Dermis blood vessel endothelial cell (primary cell): ENCODE results near the gene WNT9A. TPM values are rescaled to one million over a fixed set of nuclear protein-coding genes. Genes with fewer than 3 reads are reported as not detected.
"Not testable (repeated sequence)": the region's sequence is repeated elsewhere in the genome, so short reads cannot be mapped to it uniquely, and the experiment has no call there.

Experiments used
- DNase-seq: peaks from one replicate; pipeline ENCODE4 v3.0.0; 2010
- total RNA-seq: library from RNA; depleted of rRNA; stranded (reverse); fragments of >200 nt; gene quantifications from 2 replicates; pipeline ENCODE4 v1.2.3, GENCODE V29; 2014

WNT9A gene, protein sequence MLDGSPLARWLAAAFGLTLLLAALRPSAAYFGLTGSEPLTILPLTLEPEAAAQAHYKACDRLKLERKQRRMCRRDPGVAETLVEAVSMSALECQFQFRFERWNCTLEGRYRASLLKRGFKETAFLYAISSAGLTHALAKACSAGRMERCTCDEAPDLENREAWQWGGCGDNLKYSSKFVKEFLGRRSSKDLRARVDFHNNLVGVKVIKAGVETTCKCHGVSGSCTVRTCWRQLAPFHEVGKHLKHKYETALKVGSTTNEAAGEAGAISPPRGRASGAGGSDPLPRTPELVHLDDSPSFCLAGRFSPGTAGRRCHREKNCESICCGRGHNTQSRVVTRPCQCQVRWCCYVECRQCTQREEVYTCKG
- total RNA-seq, result 1.8 and 2.9 TPM in 2 replicates

DNA sequence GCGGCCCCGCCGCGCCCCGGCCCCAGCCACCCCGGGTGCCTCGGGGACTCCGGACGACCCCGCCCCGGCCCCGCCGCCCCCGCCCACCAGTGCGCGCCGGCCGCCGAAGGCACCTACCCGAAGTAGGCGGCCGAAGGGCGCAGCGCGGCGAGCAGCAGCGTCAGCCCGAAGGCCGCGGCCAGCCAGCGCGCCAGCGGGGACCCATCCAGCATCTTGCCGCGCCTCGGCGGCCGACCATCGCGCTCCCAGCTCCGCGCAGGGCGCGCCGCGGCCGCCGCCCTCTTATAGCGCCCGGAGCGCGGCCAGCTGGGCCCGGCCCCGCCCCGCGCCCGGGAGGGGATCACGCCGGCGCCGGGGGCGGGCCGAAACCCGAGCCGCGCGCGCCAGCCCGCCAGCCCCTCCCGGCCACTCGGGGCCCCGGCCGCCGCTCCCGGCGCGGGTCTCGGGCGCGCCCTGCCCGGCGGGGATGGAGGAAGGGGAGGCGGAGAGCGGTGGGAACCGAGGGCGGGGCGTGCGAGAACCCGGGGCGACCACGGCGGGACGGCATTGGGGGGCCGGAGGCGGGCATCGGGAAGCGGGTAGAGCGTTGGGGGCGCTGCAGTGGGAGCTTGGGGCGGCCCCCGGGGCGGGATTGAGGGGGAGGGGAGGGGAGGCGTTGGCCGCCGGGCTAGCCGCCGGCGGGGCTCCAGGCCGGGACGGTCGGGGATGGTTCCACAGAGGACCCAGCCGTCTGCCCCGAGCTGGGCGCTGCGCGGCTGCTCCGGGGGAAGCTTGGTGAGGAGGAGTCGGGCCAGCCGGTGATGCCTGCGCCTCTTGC, at the start of gene WNT9A:
TSS of gene WNT9A (minus strand) at position 257 of the 817 bp plus-strand sequence. CDS start at position 212, 45 bp downstream.
- peak; percentile 68 for DNase-seq

DNA sequence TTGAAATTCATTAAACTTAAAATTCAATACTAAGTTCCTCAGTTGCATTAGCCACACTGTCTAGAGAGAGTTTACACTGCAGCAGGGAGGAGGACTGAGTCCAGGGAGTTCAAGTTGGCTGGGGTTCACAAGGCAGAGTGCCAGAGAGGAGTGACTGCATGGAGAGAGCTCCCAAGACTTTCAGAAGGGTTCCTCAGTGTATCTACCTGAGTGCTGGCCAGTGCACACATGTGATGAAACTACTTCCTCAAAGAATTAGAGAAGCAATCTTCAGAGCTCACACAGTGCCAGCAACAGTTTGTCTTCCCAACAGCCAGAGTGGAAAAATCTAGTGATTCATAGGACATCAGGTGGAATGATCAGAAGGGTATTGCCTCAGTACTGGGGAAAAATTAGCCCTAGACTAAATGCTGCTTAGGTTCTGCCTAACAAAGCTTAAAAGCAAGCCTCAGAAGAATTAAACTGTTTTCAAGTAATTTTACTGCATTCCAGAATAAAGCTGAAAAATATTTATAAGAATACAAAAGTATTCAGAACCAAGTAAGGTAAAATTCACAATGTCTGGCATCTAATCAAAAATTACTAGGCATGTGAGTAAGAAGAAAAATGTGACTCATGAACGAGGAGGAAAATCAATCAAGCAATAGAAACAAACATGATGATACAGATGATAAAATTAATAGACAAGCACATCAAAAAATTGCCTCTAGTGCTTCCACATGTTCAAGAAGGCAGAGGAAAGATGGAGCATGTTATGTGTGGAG, 48.6 kb upstream of the WNT9A start:
- DNase-seq, result no peak

DNA sequence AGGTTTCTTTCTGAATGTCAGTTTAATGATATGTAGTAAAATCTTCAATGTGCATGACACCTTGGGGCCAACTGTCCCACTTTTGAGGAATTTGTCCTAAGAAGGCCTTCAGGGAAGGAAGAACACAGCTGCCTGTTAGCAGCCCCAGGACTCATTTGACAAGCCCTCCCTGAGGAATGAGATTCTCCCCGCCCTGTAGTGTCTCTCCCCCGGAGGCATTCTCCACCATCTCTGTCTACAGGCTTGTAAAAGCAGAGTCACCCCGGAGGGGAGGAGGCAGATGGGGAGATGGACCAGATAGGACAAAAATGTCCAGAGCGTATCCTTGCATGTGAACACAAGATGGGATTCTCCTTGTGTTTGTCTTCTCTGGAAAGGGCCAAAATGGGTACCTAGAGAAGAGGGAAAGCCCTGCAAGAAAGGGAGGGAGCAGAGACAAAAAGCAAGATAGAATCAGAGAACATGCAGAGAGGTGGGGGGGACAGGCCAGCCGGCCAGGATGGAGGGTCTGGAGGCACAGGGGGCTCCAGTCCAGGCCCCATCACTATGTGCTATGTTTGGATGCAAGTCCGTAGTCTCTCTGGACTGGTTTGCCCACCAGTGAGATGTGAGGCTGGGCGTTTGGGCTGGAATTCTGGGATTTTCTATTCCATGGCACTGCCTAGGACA, 47.0 kb upstream of the WNT9A start:
- no peak for DNase-seq

DNA sequence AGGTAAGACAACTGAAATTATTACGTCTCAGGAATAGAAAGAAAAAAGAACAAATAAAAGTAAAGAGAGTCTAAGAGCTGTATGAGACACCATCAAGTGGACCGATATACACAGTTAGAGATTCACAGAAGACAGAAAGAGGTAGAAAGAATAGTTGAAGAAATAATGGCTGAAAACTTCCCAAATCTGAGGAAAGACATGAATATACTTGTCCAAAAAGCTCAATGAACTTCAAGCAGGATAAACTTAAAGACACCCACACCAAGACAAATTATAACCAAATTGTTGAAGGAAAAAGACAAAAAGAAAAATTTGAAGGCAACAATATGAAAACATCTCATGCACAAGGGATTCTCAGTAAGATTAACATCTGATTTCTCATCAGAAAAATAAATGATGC, 39.4 kb upstream of the WNT9A start:
- no peak for DNase-seq

DNA sequence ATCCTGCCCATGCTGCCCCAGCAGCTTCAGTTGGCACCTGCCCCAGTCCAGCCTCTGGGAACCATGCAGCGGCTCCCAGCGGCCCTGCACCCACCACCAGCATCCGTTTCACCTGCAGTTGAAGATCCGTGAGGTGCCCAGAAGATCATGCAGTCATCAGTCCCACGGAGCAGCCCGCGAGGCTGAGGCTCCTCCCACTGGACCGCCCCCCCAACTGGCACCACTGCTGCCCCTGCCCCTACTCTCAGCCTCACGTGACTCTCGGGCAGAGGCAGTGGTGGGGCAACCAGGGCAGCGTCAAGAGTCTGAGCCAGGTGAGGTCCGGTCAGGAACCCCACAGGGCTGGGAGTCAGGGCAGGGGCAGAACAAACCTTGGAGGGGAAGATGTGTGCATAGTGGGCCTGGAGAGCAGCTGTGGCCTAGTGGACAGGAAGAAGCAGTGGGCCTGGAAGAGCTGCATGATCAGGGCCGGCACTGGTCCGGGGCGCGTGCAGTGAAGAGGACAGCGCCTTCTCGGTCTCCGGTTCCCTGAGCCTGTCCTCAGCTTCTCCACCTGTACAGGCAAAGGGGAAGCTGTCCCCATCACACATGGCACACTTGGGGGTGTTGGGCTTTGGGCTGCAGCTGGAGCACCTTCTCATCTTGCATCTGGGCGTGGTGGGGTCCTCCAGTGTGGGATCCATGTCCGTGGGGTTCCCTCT, 28.0 kb upstream of the WNT9A start:
- DNase-seq, result not testable (repeated sequence)

DNA sequence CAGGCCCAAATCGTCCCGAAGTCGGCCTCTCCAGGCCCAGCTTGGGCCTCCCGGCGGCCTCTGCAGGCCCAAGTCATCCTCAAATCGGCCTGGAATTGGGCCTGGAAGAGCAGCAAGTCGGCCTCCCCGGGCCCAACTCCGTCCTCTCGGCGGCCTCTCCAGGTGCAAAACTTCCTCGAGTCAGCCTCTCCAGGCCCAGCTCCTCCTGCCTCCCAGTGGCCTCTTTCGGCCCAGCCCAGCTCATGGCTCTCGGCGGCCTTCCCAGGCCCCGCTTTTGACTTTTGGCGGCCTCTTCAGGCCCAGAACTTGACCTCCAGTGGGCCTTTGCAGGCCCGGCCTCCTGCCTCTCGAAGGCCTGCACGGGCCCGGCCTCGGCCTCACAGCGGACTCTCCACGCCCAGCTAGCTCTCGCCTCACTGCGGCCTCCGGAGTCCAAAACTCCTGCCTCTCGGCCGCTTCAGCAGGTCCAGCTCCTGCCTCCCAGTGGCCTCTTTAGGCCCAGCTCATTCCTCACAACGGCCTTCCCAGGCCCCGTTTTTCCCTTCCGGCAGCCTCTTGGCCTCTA, 26.1 kb upstream of the WNT9A start:
- not testable (repeated sequence) for DNase-seq

DNA sequence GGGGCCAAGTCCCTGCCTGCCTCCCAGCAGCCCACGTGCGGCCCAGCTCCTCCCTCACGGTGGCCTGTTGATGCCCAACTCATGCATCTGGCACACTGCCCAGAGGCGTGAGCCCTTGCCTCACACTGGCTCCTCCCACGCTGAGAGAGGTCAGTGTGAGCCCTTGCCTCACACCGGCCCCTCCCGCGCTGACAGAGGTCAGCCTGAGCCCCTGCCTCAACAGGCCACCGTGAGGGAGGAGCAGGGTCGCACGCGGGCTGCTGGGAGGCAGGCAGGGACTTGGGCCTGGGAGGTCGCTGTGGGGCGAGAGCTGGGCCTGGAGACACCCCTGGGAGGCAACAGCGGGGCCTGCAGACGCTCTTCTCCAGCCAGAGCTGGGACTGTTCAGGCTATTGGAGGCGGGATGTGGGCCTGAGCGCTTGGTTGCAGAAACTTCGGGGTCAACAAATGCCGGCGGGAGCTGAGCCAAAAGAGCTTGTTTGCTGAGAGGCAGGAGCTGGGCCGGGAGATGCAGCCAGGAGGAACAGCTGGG, 25.2 kb upstream of the WNT9A start:
- DNase-seq, result not testable (repeated sequence)

DNA sequence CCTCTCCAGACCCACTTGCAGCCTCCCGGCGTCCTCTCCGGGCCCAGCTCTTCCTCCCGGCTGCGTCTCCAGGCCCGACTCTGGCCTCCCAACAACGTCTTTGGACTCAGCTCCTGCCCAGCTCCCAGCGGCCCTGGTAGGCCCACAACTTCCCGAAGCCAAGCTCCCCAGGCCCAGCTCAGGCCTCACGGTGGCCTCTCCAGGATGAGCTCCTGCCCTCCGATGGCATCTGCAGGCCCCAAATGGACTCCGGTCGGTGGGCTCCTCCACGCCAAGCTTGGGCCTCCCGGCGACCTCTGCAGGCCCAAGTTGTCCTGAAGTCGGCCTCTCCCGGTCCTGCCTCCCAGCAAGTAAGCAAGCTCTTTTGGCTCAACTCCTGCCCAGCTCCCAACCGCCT, 24.5 kb upstream of the WNT9A start:
- not testable (repeated sequence) for DNase-seq

DNA sequence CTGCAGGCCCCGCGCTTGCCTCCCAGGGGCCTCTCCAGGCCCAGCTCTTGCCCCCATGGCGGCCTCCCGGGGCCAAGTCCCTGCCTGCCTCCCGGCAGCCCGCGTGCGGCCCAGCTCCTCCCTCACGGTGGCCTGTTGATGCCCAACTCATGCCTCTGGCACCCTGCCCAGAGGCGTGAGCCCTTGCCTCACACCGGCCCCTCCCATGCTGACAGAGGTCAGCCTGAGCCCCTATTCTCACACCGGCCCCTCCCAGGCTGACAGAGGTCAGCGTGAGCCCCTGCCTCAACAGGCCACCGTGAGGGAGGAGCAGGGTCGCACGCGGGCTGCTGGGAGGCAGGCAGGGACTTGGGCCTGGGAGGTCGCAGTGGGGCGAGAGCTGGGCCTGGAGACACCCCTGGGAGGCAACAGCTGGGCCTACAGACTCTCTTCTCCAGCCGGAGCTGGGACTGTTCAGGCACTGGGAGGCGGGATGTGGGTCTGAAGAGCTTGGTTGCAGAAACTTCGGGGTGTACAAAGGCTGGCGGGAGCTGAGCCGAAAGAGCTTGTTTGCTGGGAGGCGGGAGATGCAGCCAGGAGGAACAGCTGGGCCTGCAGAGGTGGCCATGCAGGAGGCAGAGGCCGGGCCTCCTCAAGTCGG, 24.0 kb upstream of the WNT9A start:
- not testable (repeated sequence) for DNase-seq

DNA sequence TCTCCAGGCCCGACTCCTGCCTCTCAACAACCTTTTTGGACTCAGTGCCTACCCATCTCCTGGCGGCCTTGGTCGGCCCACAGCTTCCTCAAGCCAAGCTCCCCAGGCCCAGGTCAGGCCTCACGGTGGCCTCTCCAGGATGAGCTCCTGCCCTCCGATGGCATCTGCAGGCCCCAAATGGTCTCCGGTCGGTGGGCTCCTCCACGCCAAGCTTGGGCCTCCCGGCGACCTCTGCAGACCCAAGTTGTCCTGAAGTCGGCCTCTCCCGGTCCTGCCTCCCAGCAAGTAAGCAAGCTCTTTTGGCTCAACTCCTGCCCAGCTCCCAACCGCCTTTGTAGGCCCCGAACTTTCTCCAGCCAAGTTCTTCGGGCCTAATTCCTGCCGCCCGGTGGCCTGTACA, 23.5 kb upstream of the WNT9A start:
- not testable (repeated sequence) for DNase-seq

DNA sequence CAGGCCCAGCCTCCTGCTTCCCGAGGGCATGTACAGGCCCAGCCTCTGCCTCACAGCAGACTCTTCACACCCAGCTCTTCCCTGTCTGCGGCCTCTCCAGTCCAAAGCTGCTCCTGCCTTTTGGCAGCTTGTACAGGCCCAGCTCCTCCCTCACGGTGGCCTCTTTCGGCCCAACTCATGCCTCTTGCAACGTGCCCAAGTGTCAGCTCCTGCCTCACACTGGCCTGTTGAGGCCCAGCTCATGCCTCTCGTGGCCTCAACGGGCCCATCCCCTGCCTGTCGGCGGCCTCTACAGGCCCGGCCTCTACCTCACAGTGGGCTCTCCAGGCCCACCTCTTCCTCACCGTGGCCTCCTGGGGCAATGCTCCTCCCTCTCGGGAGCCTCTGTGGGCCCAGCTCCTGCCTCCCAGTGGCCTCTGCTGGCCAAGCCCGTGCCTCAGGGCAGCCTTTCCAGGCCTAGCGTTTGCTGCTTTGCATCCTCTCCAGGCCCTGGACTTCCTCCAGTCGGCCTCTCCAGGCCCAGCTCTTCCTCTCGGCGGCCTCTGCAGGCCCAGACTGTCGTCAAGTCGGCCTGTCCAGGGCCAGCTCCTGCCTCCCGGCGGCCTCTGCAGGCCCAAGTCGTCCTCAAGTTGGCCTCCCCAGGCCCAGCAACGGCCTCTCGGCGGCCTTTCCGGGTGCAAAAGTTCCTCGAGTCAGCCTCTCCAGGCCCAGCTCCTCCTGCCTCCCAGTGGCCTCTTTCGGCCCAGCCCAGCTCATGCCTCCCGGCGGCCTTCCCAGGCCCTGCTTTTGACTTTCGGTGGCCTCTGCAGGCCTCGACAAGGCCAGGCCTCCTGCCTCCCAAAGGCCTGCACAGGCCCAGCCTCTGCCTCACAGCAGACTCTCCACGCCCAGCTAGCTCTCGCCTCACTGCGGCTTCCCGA, 22.6 kb upstream of the WNT9A start:
- not testable (repeated sequence) for DNase-seq

DNA sequence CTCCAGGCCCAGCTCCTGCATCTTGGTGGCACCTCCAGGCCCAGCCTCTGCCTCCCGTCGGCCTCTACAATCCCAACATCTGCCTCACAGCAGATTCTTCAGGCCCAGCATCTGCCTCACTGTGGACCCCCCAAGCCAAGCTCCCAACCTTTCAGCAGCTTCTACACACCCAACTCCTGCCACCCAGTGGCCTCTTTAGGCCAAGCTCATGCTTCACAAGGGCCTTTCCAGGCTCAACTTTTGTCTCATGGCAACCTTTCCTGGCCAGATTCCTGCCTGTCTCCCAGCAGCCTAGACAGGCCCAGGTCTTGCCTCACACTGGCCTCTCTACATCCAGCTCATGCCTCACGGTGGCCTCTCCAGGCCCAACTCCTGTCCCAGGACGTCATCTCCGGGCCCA, 20.1 kb upstream of the WNT9A start:
- not testable (repeated sequence) for DNase-seq

DNA sequence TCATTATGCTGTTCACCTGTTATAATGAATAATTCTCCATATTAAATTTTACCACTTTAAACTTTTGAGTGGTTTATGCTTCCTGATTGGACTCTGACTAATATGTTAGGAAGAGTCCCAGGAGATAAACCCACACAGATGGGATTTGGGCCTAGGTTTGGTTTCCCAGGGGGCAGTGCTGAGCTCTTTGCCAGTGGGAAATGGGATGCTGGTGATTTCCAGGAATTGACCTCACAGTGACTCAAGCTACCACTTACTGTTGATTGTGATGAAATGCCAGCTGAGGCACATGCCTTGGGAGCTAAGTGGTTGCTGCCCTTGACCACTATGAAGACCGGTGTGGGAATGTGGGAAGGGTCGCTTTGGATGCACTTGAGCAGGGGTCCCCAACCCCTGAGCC, 19.0 kb upstream of the WNT9A start:
- DNase-seq, result peak; percentile 13

DNA sequence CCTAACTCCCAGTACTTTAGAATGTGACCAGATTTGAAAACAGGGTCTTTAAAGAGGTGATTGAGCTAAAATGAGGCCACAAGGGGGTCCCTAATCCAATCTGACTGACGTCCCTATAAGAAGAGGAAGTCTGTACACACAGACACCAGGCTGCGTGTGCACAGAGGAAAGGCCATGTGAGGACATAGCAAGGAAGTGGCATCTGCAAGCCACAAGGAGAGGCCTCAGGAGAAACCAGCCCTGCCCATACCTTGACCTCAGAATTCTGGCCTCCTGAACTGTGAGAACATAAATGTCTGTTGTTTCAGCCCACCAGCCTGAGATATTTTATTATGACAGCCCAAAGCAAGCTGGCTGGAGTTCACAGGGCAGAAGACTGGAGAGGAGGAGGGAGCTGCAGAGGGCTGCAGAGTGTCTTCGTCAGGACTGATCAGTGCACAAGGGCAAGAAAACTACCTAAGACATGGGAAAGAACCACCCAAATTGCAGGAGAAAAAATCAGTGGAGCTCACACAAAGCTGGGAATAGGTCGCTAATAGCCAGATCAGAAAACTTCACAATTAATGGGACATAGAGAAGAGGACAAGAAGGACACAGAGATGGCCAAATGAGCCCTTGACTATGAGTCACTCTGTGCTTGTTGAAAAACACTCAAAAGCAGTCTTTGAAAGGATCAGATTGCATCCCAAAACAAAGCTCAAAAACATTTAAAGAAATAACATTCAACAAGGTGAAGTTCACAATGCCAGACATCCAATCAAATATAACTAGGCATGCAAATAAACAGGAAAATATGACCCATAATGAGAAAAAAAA, 14.1 kb upstream of the WNT9A start:
- DNase-seq, result no peak

DNA sequence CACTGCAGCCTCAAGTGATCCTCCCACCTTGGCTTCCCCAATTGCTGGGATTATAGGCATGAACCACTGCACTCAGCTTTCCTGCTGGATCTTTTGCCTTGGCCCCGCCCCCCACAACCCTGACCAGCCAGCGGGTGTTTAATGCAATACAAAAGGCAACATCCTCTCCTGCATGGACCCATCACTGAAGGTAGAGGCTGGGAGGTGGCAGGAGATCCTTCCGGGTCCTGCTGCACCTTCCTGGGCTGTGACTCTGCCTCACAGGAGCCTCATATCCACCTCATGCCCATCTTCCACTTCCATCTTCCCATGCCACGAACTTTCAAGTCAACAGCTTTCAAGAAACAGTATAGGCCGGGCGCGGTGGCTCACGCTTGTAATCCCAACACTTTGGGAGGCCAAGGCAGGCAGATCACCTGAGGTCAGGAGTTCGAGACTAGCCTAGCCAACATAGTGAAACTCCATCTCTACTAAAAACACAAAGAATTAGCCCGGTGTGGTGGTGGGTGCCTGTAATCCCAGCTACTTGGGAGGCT, 11.7 kb upstream of the WNT9A start:
- DNase-seq, result no peak

DNA sequence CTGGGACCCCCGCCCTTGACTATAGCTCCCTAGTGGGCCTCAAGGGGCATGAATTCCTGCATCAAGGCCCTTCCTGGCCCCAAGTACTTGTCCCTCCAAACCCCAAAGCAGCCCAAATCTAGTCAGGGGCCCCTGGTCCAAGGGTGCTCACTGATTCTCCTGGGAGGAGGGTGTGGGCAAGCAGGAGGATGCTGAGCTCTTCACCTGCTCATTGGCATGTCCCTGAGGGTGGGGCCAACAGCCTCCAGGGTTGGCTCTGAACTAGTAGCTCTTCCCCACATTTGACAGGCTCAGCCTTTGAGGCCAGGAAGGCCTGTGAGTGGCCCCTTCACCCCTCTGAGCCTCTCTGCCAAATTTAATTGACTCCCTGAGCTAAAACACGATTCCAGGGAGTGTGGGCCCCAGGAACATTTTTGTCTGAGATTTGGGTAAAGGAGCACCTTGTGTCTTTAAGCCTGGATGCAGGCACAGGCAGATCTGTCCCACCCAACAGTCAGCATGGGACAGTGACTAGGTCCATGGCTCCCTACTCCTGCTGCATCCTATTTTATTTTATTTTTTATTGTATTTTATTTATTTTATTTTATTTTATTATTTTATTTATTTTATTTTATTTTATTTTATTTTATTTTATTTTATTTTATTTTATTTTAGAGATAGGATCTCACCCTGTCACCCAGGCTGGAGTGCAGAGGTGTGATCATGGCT, 11.0 kb upstream of the WNT9A start:
- DNase-seq, result no peak

DNA sequence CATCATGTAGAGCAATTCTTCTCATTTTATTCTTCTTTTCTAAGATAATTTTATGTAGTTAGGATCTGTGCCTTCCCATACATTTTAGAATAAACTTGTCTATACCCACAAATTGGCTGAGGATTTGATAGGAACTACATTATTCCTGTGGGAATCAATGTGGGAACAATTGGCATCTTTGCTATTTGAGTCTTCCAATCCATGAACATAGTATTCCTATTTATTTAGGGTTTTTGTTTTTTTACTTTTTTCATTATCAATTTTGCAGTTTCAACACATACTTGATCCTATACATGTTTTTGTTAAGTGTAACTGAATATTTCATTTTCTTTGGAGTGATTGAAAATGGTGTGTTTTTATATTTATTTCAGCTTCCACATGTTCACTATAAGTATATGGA, 8.1 kb upstream of the WNT9A start:
- no peak for DNase-seq
